PC-9 (cell line): ENCODE data around the gene DHX32. TPM values are rescaled to one million over a fixed set of nuclear protein-coding genes. Genes with fewer than 3 reads are reported as not detected.

Experiments used
- BruUV-seq: library from RNA; stranded (reverse); fragments of 400-500 nt; replicated peaks from 2 replicates; lab custom pipeline; 2021; lab: Mats Ljungman, UMichigan
- CTCF ChIA-PET: fragments of 300-600 bp; sonication (Branson Sonifier 250); formaldehyde crosslinking; loops from one replicate; lab custom pipeline; 2022; ENCODE audit warnings: antibody characterized with exemption; lab: Charles Lee
- POLR2A ChIA-PET: fragments of 300-600 bp; sonication (Branson Sonifier 250); formaldehyde crosslinking; loops from one replicate; lab custom pipeline; 2022; ENCODE audit warnings: antibody characterized with exemption; ENCODE audit not compliant: unreplicated experiment; lab: Charles Lee
- DNase-seq, 2 experiments: peaks; one replicate each; pipeline versions ENCODE4 v3.0.0 to v3.0.0-alpha.2; 2015 to 2022; ENCODE audit warnings: mixed read lengths in 1 of 2
- H2AFZ ChIP-seq: fragments of 200-600 bp; sonication (generic); 2 replicates; pipeline ENCODE4 v1.8.1; 2017; ENCODE audit warnings: antibody characterized with exemption
- H3F3A ChIP-seq: fragments of 200-600 bp; sonication (generic); 2 replicates; pipeline ENCODE4 v1.8.1; 2017; ENCODE audit warnings: antibody characterized with exemption, mild to moderate bottlenecking, low read depth; ENCODE audit not compliant: insufficient read depth
- H3K27ac ChIP-seq: fragments of 200-600 bp; sonication (generic); 2 replicates; pipeline ENCODE4 v1.6.1; 2016; ENCODE audit warnings: mixed run types
- H3K27me3 ChIP-seq: fragments of 200-600 bp; sonication (generic); 2 replicates; pipeline ENCODE4 v1.6.1; 2016; ENCODE audit warnings: low read depth, mixed run types; ENCODE audit not compliant: insufficient read depth
- H3K36me3 ChIP-seq: fragments of 200-600 bp; sonication (generic); 2 replicates; pipeline ENCODE4 v1.6.1; 2016; ENCODE audit warnings: low read depth, mixed run types
- H3K4me1 ChIP-seq: fragments of 200-600 bp; sonication (generic); replicated peaks from 2 replicates; pipeline ENCODE4 v1.6.1; 2016; ENCODE audit warnings: mixed run types; ENCODE audit not compliant: insufficient read depth
- H3K4me2 ChIP-seq: fragments of 200-600 bp; sonication (generic); 2 replicates; pipeline ENCODE4 v1.6.1; 2017; ENCODE audit warnings: mixed run types
- H3K4me3 ChIP-seq: fragments of 200-600 bp; sonication (generic); 2 replicates; pipeline ENCODE4 v1.6.1; 2016; ENCODE audit warnings: mixed run types
- H3K79me2 ChIP-seq: fragments of 200-600 bp; sonication (generic); 2 replicates; pipeline ENCODE4 v1.6.1; 2017; ENCODE audit warnings: low read depth, mixed run types
- H3K9me2 ChIP-seq: fragments of 200-600 bp; sonication (generic); 2 replicates; pipeline ENCODE4 v1.8.1; 2017; ENCODE audit warnings: mild to moderate bottlenecking; ENCODE audit not compliant: insufficient read depth
- H3K9me3 ChIP-seq: fragments of 200-600 bp; sonication (generic); 2 replicates; pipeline ENCODE4 v1.8.1; 2016; ENCODE audit warnings: low read depth; ENCODE audit not compliant: insufficient read depth
- H4K20me1 ChIP-seq: fragments of 200-600 bp; sonication (generic); 2 replicates; pipeline ENCODE4 v1.8.1; 2017; ENCODE audit not compliant: insufficient read depth
- EZH2 ChIP-seq: fragments of 200-600 bp; sonication (generic); IDR thresholded peaks from 2 replicates; pipeline ENCODE4 v1.8.0; 2017; ENCODE audit warnings: antibody characterized with exemption, low read depth
- intact Hi-C: fragments of 100-400 bp; cut with micrococcal nuclease; formaldehyde crosslinking; loops from one replicate; pipeline ENCODE4 v1.10.0; 2022; ENCODE audit not compliant: unreplicated experiment
- total RNA-seq: library from RNA; stranded (reverse); gene quantifications from 2 replicates; pipeline ENCODE4 v1.2.3, GENCODE V29; 2021
- TF ChIP-seq, protein P1 (sequence below): fragments of 200-600 bp; sonication (generic); conservative IDR thresholded peaks from 2 replicates; pipeline ENCODE4 v1.6.1; 2017; ENCODE audit warnings: mixed run types, antibody characterized with exemption, mild to moderate bottlenecking, moderate library complexity

Gene DHX32
- total RNA-seq, 1 experiment from 2014 or later: 51.0 TPM

DNA sequence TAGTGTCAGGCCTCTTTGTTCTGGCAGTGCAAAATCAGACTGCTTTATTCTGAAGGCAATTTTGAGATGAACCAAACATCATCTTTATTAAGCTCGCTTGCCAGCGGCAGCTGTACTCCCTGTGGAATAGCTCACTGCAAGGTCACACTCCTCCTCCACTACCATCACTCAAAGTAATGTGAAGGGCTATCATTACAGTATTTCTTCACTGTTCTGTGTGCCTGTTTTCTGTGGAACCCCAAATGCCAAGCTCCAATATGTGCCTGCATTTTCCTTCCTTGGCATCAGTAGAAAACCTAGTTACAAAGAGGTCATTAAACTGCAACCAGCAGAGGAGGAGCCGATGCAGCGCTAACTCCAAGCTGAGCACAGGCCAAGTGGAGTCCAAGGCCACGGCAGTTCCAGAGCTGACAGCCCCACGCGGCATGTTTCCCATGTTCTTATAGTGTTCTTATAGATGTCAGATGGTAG, 36.3 kb downstream of the DHX32 start:
- TF ChIP-seq, protein P1, sequence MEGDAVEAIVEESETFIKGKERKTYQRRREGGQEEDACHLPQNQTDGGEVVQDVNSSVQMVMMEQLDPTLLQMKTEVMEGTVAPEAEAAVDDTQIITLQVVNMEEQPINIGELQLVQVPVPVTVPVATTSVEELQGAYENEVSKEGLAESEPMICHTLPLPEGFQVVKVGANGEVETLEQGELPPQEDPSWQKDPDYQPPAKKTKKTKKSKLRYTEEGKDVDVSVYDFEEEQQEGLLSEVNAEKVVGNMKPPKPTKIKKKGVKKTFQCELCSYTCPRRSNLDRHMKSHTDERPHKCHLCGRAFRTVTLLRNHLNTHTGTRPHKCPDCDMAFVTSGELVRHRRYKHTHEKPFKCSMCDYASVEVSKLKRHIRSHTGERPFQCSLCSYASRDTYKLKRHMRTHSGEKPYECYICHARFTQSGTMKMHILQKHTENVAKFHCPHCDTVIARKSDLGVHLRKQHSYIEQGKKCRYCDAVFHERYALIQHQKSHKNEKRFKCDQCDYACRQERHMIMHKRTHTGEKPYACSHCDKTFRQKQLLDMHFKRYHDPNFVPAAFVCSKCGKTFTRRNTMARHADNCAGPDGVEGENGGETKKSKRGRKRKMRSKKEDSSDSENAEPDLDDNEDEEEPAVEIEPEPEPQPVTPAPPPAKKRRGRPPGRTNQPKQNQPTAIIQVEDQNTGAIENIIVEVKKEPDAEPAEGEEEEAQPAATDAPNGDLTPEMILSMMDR: no peak
- TF ChIP-seq EZH2: no peak
- intact Hi-C loops: no loop called here
- Histone ChIP-seq H3K4me1 (0 out of 2 replicates have a peak, but pooled peaks cover 8% of the 10 kb centered on the region), H3K27ac (no peak overlapping the region), H3F3A (0 out of 2 replicates have a peak, but pooled peaks cover 3% of the 10 kb centered on the region), H3K9me3 (no peaks in the 10 kb centered on the region), H3K9me2 (no peaks in the 10 kb centered on the region), H4K20me1 (no peaks in the 10 kb centered on the region), H2AFZ (no peak overlapping the region), H3K36me3 (no peaks in the 10 kb centered on the region), H3K4me3 (no peak overlapping the region), H3K4me2 (no peak overlapping the region), H3K27me3 (no peaks in the 10 kb centered on the region), H3K79me2 (no peaks in the 10 kb centered on the region)
- POLR2A ChIA-PET: no interaction called here
- BruUV-seq: no TSS peak
- DNase-seq: no peak
- CTCF ChIA-PET: no interaction called here

DNA sequence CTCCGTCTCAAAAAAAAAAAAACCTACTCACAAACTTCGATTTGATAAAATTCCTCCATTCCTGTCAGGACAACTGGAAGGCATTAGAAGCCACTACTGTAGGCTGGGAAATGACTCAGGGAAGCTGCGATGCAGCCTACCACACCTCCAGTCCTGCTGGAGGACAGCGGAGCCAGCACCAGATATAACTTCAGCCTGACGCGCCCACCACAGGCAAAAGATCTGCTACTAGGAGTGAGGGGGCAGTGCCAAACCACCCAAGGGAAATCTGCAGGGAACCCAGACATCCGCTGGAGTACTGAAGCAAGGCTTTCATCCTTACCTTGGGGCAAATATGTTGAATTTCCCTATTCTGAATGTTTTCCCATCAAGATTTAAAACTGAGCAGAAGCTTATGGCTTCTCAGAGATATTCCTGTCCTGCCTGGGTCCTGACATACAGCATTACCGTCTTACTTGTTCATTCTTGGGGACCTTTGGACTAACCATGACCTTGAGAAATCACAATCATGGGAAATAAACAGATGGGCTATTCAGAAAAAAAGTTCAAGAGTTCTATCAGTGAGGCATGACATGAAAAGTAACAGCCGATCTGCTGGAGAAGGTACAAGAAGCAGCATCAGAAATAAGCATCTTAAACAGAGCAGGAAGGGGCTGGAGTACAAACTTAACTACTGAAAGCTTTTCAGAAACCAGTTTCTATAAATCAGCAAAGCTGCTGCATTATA, 37.3 kb downstream of the DHX32 start:
- H3K79me2 ChIP-seq: no peaks in the 10 kb centered on the region
- no peaks in the 10 kb centered on the region for H3K9me2 ChIP-seq
- intact Hi-C loops: no loop called here
- H3K36me3 ChIP-seq: no peaks in the 10 kb centered on the region
- TF ChIP-seq EZH2: no peak
- TF ChIP-seq, protein P1: no peak
- H3F3A ChIP-seq: peaks cover 3% of the 10 kb centered on the region; the same call in 1 of the 2 replicates
- H3K27me3 ChIP-seq: no peaks in the 10 kb centered on the region
- BruUV-seq: no TSS peak
- H2AFZ ChIP-seq: no peak overlapping the region
- no peak for DNase-seq
- 0 out of 2 replicates have a peak, but pooled peaks cover 8% of the 10 kb centered on the region for H3K4me1 ChIP-seq
- no peak overlapping the region for H3K4me2 ChIP-seq
- H3K27ac ChIP-seq: no peak overlapping the region
- no peak overlapping the region for H3K4me3 ChIP-seq
- no peaks in the 10 kb centered on the region for H4K20me1 ChIP-seq
- H3K9me3 ChIP-seq: no peaks in the 10 kb centered on the region
- CTCF ChIA-PET: no interaction called here
- POLR2A ChIA-PET: no interaction called here

DNA sequence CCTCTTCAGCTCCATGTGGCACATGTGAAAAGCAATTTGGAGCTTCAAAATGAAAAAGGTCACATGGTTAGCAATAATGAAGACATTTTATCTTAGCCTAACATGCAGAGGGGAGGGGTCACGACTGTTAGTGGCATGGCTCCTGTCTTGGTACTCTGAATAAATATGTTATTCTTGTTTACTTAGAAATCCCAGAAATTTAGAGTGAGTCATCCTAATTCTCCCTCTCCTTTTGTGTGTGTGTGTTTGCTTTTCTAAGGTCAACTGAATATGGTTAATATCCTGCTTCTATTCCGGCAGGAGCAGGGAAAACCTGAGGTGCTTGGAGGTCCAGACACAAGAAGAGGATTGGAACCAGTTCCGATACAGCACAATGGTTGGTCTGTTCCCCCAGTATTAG, 40.1 kb downstream of the DHX32 start:
- H3K9me2 ChIP-seq: no peaks in the 10 kb centered on the region
- no peaks in the 10 kb centered on the region for H3K36me3 ChIP-seq
- peaks cover 8% of the 10 kb centered on the region; the same call in 1 of the 2 replicates for H3F3A ChIP-seq
- no peaks in the 10 kb centered on the region for H3K9me3 ChIP-seq
- no peaks in the 10 kb centered on the region for H3K27me3 ChIP-seq
- H2AFZ ChIP-seq: no peak overlapping the region
- no TSS peak for BruUV-seq
- no peak overlapping the region for H3K4me2 ChIP-seq
- no peak for DNase-seq
- CTCF ChIA-PET: no interaction called here
- POLR2A ChIA-PET: no interaction called here
- H3K4me3 ChIP-seq: no peak overlapping the region
- no peaks in the 10 kb centered on the region for H4K20me1 ChIP-seq
- H3K79me2 ChIP-seq: no peaks in the 10 kb centered on the region
- TF ChIP-seq, protein P1: no peak
- no peak for TF ChIP-seq EZH2
- intact Hi-C loops: no loop called here
- H3K4me1 ChIP-seq: 0 out of 2 replicates have a peak, but pooled peaks cover 8% of the 10 kb centered on the region
- no peak overlapping the region for H3K27ac ChIP-seq
